HL-60 (cell line): ENCODE results near the gene PTBP3.

Source experiments
- DNase-seq, 2 experiments: peaks; one replicate each; pipeline ENCODE4 v3.0.0-alpha.2; 2010 to 2020; ENCODE audit warnings: low read depth in 1 of 2, low spot score in 1 of 2
- H3K27ac ChIP-seq: fragments of 250-450 bp; sonication (Bioruptor Pico); replicated peaks from 2 replicates; pipeline ENCODE4 v1.5.1; 2020; ENCODE audit warnings: mild to moderate bottlenecking, moderate library complexity
- H3K27me3 ChIP-seq: fragments of 250-450 bp; sonication (Bioruptor Pico); 2 replicates; pipeline ENCODE4 v1.5.1; 2021; ENCODE audit warnings: mild to moderate bottlenecking, moderate library complexity; ENCODE audit not compliant: insufficient read depth, poor library complexity, severe bottlenecking
- H3K4me3 ChIP-seq: replicated peaks from 2 replicates; pipeline ENCODE4 v1.5.1; 2011; ENCODE audit warnings: mild to moderate bottlenecking, control low read depth, low read length; ENCODE audit not compliant: insufficient read depth
- GABPA ChIP-seq: IDR thresholded peaks from 2 replicates; pipeline ENCODE4 v1.6.1; 2012; ENCODE audit warnings: low read depth
- POLR2AphosphoS5 ChIP-seq: IDR thresholded peaks from 2 replicates; pipeline ENCODE4 v1.6.1; 2012; ENCODE audit warnings: low read depth
- SPI1 ChIP-seq: IDR thresholded peaks from 2 replicates; pipeline ENCODE4 v1.6.1; 2012; ENCODE audit warnings: low read depth, mild to moderate bottlenecking, borderline replicate concordance
- TF ChIP-seq, protein P1 (sequence below): IDR thresholded peaks from one replicate; pipeline ENCODE4 v1.5.1; 2011; ENCODE audit warnings: low read length, control low read depth, inconsistent platforms; ENCODE audit not compliant: insufficient read depth
- TF ChIP-seq, protein P2 (sequence below): IDR thresholded peaks from 2 replicates; pipeline ENCODE4 v1.6.1; 2012; ENCODE audit warnings: low read depth; ENCODE audit not compliant: insufficient replicate concordance

Gene PTBP3

DNA sequence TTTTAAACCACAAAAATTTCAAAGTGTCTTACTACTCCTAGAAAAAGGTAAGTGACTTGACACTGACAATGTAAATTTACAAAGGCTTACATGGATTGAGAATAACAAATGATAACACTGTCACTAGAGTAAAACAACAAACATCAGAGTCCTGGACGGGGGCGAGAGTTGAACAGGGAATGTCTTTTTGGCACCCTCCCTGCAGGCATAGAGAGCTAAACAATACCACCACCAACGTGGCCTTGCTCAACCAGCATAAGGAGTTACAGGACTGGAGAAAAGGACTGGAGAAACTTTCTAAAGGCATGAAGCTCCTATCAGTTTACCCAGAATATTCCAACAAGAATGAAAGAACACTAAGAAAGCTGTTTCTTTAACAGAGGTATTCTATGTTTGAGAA lies 55.3 kb downstream of the PTBP3 start:
- Histone ChIP-seq H3K27ac (no peak overlapping the region), H3K4me3 (no peak overlapping the region), H3K27me3 (no peaks in the 10 kb centered on the region)
- DNase-seq = no peak
- TF ChIP-seq, protein P1, sequence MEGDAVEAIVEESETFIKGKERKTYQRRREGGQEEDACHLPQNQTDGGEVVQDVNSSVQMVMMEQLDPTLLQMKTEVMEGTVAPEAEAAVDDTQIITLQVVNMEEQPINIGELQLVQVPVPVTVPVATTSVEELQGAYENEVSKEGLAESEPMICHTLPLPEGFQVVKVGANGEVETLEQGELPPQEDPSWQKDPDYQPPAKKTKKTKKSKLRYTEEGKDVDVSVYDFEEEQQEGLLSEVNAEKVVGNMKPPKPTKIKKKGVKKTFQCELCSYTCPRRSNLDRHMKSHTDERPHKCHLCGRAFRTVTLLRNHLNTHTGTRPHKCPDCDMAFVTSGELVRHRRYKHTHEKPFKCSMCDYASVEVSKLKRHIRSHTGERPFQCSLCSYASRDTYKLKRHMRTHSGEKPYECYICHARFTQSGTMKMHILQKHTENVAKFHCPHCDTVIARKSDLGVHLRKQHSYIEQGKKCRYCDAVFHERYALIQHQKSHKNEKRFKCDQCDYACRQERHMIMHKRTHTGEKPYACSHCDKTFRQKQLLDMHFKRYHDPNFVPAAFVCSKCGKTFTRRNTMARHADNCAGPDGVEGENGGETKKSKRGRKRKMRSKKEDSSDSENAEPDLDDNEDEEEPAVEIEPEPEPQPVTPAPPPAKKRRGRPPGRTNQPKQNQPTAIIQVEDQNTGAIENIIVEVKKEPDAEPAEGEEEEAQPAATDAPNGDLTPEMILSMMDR = no peak
- TF ChIP-seq, protein P2, sequence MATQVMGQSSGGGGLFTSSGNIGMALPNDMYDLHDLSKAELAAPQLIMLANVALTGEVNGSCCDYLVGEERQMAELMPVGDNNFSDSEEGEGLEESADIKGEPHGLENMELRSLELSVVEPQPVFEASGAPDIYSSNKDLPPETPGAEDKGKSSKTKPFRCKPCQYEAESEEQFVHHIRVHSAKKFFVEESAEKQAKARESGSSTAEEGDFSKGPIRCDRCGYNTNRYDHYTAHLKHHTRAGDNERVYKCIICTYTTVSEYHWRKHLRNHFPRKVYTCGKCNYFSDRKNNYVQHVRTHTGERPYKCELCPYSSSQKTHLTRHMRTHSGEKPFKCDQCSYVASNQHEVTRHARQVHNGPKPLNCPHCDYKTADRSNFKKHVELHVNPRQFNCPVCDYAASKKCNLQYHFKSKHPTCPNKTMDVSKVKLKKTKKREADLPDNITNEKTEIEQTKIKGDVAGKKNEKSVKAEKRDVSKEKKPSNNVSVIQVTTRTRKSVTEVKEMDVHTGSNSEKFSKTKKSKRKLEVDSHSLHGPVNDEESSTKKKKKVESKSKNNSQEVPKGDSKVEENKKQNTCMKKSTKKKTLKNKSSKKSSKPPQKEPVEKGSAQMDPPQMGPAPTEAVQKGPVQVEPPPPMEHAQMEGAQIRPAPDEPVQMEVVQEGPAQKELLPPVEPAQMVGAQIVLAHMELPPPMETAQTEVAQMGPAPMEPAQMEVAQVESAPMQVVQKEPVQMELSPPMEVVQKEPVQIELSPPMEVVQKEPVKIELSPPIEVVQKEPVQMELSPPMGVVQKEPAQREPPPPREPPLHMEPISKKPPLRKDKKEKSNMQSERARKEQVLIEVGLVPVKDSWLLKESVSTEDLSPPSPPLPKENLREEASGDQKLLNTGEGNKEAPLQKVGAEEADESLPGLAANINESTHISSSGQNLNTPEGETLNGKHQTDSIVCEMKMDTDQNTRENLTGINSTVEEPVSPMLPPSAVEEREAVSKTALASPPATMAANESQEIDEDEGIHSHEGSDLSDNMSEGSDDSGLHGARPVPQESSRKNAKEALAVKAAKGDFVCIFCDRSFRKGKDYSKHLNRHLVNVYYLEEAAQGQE = no peak
- TF ChIP-seq POLR2AphosphoS5 (no peak), GABPA (no peak), SPI1 (no peak)

DNA sequence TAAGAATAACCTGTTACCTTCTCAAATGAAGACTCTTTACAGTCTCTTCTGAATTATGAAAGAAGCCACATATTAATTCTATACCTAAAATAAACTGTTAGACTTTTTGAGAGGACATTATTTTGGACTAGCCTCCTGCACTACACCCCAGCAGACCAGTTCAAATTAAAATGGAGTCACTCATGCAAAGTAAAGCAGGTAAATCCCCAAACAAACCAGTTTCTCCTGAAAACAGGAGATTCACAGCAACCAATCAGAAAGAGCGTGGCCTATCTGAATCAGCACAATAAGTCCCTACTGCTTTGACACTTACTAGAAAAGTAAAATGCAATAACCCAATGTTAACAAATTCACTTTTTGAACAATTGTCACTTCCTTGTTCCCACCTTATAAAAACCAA lies 58.8 kb downstream of the PTBP3 start:
- Histone ChIP-seq H3K27me3 (no peaks in the 10 kb centered on the region), H3K27ac (no peak overlapping the region), H3K4me3 (no peak overlapping the region)
- no peak for TF ChIP-seq POLR2AphosphoS5
- TF ChIP-seq SPI1 = no peak
- TF ChIP-seq, protein P2 = no peak
- TF ChIP-seq, protein P1 = no peak
- no peak for TF ChIP-seq GABPA
- no peak for DNase-seq

DNA sequence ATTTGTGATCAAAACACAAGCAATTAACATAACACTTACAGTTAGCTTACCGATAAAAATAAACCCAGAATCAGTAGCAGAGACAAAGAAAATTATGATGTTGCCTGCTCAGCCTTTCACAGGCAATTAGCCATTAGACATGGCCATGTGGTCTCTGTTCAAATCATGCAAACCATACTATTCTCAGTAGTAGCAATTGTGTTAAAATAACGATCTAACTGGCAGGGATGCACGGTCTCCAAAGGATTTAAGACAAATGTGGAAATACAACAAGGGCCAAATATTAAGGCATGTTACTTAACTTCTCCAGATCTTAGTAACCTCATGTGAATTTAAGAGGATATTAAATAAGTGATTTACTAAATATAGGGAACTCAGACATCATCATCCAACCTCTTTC lies 59.5 kb downstream of the PTBP3 start:
- no peak overlapping the region for H3K4me3 ChIP-seq
- DNase-seq = no peak
- no peaks in the 10 kb centered on the region for H3K27me3 ChIP-seq
- H3K27ac ChIP-seq = no peak overlapping the region
- TF ChIP-seq SPI1 (no peak), POLR2AphosphoS5 (no peak), GABPA (no peak)
- TF ChIP-seq, protein P1 = no peak
- TF ChIP-seq, protein P2 = no peak
